ENCODE results near the gene KCNAB2. TPM values are rescaled to one million over a fixed set of nuclear protein-coding genes. Genes with fewer than 3 reads are reported as not detected.

Gene KCNAB2
- polyA plus RNA-seq, 1 of the 3 experiments (the other 2 are of a cell fraction), result 7.6 TPM

DNA sequence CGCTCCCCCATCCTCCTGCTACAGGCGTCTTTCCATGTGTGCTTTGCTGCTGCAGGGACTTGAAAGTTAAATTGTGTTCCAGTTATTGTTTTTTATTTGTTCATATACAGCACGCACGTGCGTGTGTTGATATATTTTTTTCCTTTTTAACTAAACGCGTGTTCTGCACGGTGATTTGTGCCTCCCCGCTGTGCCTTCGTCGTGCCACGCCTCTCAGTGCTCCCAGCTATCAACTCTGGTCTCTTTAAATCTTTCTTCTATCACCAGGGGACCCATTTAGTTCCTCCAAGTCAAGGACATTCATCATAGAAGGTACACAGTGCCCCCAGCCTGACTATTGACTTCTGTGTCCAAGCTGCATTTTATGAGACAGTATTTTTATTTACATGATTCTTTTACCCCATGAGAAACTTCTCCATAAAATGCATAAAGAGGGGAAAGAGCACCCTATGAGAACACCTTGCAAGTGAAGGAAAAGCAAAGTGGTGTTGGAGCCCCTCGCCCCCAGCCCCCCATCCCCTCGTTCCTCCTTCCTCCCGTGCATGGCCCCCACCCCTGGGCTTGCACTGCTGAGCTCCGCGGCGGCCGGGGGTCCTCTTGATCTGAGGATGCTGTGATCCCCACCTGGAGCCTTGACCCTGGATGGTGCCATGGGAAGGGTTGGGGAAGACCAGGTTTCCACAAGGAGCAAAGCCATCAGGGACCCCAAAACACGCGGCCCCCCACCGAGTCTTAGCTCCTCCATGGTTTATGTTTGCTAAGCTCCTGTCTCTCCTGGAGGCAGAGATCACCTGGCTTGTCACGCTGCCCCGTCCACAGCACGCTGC, 45.5 kb downstream of the KCNAB2 start:
- H3K4me2 ChIP-seq, result no peak overlapping the region
- no peaks in the 10 kb centered on the region for H3F3A ChIP-seq (replicated peaks; ENCODE audit: insufficient read depth)
- WGBS (ENCODE audit: low lambda C conversion rate), result 70% methylated on average over 21 of the region's 25 CpGs
- H3K27ac ChIP-seq (ENCODE audit: low read depth in 2 of 2, low read length in 1 of 2), result no peak overlapping the region
- no peaks in the 10 kb centered on the region for H3K36me3 ChIP-seq (replicated peaks in 1 of 2; ENCODE audit: control insufficient read depth in 1 of 2, insufficient read depth in 2 of 2, low read length in 1 of 2)
- no peak overlapping the region for H3K9ac ChIP-seq
- H4K20me1 ChIP-seq (ENCODE audit: insufficient read depth), result no peaks in the 10 kb centered on the region
- H3K4me1 ChIP-seq (ENCODE audit: control insufficient read depth in 1 of 2, insufficient read depth in 2 of 2, low read depth in 1 of 2, low read length in 1 of 2), result no peaks in the 10 kb centered on the region
- H3K4me3 ChIP-seq (ENCODE audit: low read depth in 2 of 2, low read length in 1 of 2), result no peak overlapping the region
- no peak for DNase-seq
- H3K9me2 ChIP-seq, result no peaks in the 10 kb centered on the region
- no peaks in the 10 kb centered on the region for H3K27me3 ChIP-seq (ENCODE audit: insufficient read depth)
- TF ChIP-seq RCOR1 (IDR thresholded peaks at IDR 0.05; ENCODE audit: low read length) (no peak), YY1 (IDR thresholded peaks at IDR 0.05; ENCODE audit: low read depth) (no peak), NRF1 (IDR thresholded peaks at IDR 0.05; ENCODE audit: low read depth, low read length) (no peak), FOXJ3 (CRISPR knock-in tag; IDR thresholded peaks at IDR 0.05) (no peak), NFIC (IDR thresholded peaks at IDR 0.05; ENCODE audit: borderline replicate concordance) (no peak), MEF2A (IDR thresholded peaks at IDR 0.05; ENCODE audit: borderline replicate concordance, low read depth) (no peak)
- TF ChIP-seq, protein P1, sequence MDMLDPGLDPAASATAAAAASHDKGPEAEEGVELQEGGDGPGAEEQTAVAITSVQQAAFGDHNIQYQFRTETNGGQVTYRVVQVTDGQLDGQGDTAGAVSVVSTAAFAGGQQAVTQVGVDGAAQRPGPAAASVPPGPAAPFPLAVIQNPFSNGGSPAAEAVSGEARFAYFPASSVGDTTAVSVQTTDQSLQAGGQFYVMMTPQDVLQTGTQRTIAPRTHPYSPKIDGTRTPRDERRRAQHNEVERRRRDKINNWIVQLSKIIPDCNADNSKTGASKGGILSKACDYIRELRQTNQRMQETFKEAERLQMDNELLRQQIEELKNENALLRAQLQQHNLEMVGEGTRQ (IDR thresholded peaks at IDR 0.05; ENCODE audit: borderline replicate concordance, low read depth, low read length), result no peak
- H2AFZ ChIP-seq (ENCODE audit: low read depth), result no peak overlapping the region
- H3K9me3 ChIP-seq, result no peaks in the 10 kb centered on the region
- H3K79me2 ChIP-seq (ENCODE audit: insufficient read depth), result no peaks in the 10 kb centered on the region
- POLR2A ChIA-PET, result no interaction called here
- CTCF ChIA-PET, result interaction anchor here (1.1 to 2.6 kb wide), 5 partner anchors 8 to 38 kb away, joined by 4 to 7 read pairs (median 4); no protein-coding TSS in a partner anchor

DNA sequence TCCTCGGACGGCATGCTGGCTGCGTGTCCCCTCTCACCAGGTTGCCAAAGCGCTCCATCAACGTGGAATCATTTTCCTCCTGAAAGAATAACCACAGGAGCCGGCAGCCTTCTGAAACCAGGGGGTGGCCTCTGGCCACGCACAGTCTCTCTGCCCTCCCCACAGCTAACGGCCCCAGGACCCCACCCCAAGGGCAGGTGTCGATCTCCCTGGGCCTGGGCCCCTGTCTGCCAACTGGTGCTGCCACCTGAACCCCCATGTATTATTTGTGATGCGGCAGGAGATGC, 46.1 kb downstream of the KCNAB2 start:
- TF ChIP-seq SMC3 (IDR thresholded peaks at IDR 0.05; ENCODE audit: low read depth, low read length), result no peak
- TF ChIP-seq RXRA (IDR thresholded peaks at IDR 0.05; ENCODE audit: borderline replicate concordance, low read depth), result no peak
- TF ChIP-seq RCOR1 (IDR thresholded peaks at IDR 0.05; ENCODE audit: low read length), result no peak
- no peak for TF ChIP-seq JUND (IDR thresholded peaks at IDR 0.05)
- TF ChIP-seq POLR2AphosphoS5 (IDR thresholded peaks at IDR 0.05; ENCODE audit: low read depth, low read length), result no peak
- TF ChIP-seq GATA2 (CRISPR knock-in tag; IDR thresholded peaks at IDR 0.05), result no peak
- no peak for TF ChIP-seq GABPA (IDR thresholded peaks at IDR 0.05; ENCODE audit: low read depth)
- TF ChIP-seq NFIC (IDR thresholded peaks at IDR 0.05; ENCODE audit: borderline replicate concordance), result no peak
- no peak for TF ChIP-seq MXI1 (IDR thresholded peaks at IDR 0.05; ENCODE audit: low read depth, low read length)
- TF ChIP-seq, protein P1 (IDR thresholded peaks at IDR 0.05; ENCODE audit: borderline replicate concordance, low read depth, low read length), result no peak
- TF ChIP-seq, protein P2, sequence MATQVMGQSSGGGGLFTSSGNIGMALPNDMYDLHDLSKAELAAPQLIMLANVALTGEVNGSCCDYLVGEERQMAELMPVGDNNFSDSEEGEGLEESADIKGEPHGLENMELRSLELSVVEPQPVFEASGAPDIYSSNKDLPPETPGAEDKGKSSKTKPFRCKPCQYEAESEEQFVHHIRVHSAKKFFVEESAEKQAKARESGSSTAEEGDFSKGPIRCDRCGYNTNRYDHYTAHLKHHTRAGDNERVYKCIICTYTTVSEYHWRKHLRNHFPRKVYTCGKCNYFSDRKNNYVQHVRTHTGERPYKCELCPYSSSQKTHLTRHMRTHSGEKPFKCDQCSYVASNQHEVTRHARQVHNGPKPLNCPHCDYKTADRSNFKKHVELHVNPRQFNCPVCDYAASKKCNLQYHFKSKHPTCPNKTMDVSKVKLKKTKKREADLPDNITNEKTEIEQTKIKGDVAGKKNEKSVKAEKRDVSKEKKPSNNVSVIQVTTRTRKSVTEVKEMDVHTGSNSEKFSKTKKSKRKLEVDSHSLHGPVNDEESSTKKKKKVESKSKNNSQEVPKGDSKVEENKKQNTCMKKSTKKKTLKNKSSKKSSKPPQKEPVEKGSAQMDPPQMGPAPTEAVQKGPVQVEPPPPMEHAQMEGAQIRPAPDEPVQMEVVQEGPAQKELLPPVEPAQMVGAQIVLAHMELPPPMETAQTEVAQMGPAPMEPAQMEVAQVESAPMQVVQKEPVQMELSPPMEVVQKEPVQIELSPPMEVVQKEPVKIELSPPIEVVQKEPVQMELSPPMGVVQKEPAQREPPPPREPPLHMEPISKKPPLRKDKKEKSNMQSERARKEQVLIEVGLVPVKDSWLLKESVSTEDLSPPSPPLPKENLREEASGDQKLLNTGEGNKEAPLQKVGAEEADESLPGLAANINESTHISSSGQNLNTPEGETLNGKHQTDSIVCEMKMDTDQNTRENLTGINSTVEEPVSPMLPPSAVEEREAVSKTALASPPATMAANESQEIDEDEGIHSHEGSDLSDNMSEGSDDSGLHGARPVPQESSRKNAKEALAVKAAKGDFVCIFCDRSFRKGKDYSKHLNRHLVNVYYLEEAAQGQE (IDR thresholded peaks at IDR 0.05; ENCODE audit: low read depth, low read length), result no peak
- TF ChIP-seq SIN3A (IDR thresholded peaks at IDR 0.05; ENCODE audit: borderline replicate concordance, low read depth, low read length), result no peak
- Histone ChIP-seq H3K4me2 (no peak overlapping the region), H2AFZ (ENCODE audit: low read depth) (no peak overlapping the region), H3K9ac (no peak overlapping the region), H3K9me3 (no peaks in the 10 kb centered on the region), H3F3A (replicated peaks; ENCODE audit: insufficient read depth) (no peaks in the 10 kb centered on the region), H4K20me1 (ENCODE audit: insufficient read depth) (no peaks in the 10 kb centered on the region), H3K36me3 (replicated peaks in 1 of 2; ENCODE audit: control insufficient read depth in 1 of 2, insufficient read depth in 2 of 2, low read length in 1 of 2) (no peaks in the 10 kb centered on the region), H3K79me2 (ENCODE audit: insufficient read depth) (no peaks in the 10 kb centered on the region), H3K9me2 (no peaks in the 10 kb centered on the region), H3K27ac (ENCODE audit: low read depth in 2 of 2, low read length in 1 of 2) (no peak overlapping the region), H3K4me3 (ENCODE audit: low read depth in 2 of 2, low read length in 1 of 2) (no peak overlapping the region), H3K27me3 (ENCODE audit: insufficient read depth) (no peaks in the 10 kb centered on the region), H3K4me1 (ENCODE audit: control insufficient read depth in 1 of 2, insufficient read depth in 2 of 2, low read depth in 1 of 2, low read length in 1 of 2) (no peaks in the 10 kb centered on the region)
- ChIA-PET CTCF (interaction anchor here (1.1 to 2.6 kb wide), 4 partner anchors 8 to 39 kb away, joined by 4 to 7 read pairs (median 4); no protein-coding TSS in a partner anchor), POLR2A (no interaction called here)
- no peak for DNase-seq
- WGBS (ENCODE audit: low lambda C conversion rate), result 71% methylated on average over 7 of the region's 10 CpGs
